Liver (tissue), 9 donors: ENCODE results near the gene GRID1. TPM values are rescaled to one million over a fixed set of nuclear protein-coding genes. Genes with fewer than 3 reads are reported as not detected.
A peak's percentile ranks its signal among the peaks of the same experiment; 100 is the strongest.

ENCODE experiments used
- DNase-seq: peaks from one replicate; pipeline ENCODE4 v3.0.0-alpha.2; 2017; ENCODE audit warnings: low spot score
- H3K27ac ChIP-seq, 2 donors: one replicate each; pipeline ENCODE4 v1.7.0; 2013; ENCODE audit warnings: inconsistent platforms in 2 of 2, low read length in 2 of 2, control low read depth in 1 of 2, low read depth in 1 of 2, mild to moderate bottlenecking in 1 of 2
- H3K27me3 ChIP-seq, 4 donors: one replicate each; pipeline versions ENCODE4 v1.6.1 to v1.7.0; 2013; ENCODE audit warnings: low read length in 3 of 4, inconsistent platforms in 1 of 4, mild to moderate bottlenecking in 1 of 4, moderate library complexity in 1 of 4; ENCODE audit not compliant: control insufficient read depth in 4 of 4, insufficient read depth in 4 of 4
- H3K36me3 ChIP-seq, 4 donors: one replicate each; pipeline versions ENCODE4 v1.6.1 to v1.7.0; 2013; ENCODE audit warnings: low read length in 3 of 4, mild to moderate bottlenecking in 3 of 4, low read depth in 1 of 4, moderate library complexity in 1 of 4; ENCODE audit not compliant: control insufficient read depth in 4 of 4, insufficient read depth in 3 of 4
- H3K4me1 ChIP-seq, 4 donors: one replicate each; pipeline versions ENCODE4 v1.6.1 to v1.7.0; 2013; ENCODE audit warnings: low read length in 3 of 4, mild to moderate bottlenecking in 3 of 4, moderate library complexity in 1 of 4; ENCODE audit not compliant: control insufficient read depth in 4 of 4, insufficient read depth in 4 of 4
- H3K4me3 ChIP-seq, 3 donors: one replicate each; pipeline versions ENCODE4 v1.6.1 to v1.7.0; 2013; ENCODE audit warnings: low read length in 3 of 3, control low read depth in 1 of 3, low read depth in 1 of 3, mild to moderate bottlenecking in 1 of 3
- H3K9ac ChIP-seq, 2 donors: one replicate each; pipeline ENCODE4 v1.7.0; 2013; ENCODE audit warnings: low read length in 2 of 2, mild to moderate bottlenecking in 2 of 2, moderate library complexity in 2 of 2, control low read depth in 1 of 2, low read depth in 1 of 2
- H3K9me3 ChIP-seq, 4 donors: one replicate each; pipeline versions ENCODE4 v1.6.1 to v1.7.0; 2013; ENCODE audit warnings: low read length in 3 of 4; ENCODE audit not compliant: control insufficient read depth in 4 of 4
- ATF3 ChIP-seq: IDR thresholded peaks from 2 replicates; pipeline ENCODE4 v1.6.1; 2016; ENCODE audit warnings: antibody characterized with exemption
- CTCF ChIP-seq: fragments of 150-350 bp; IDR thresholded peaks from 2 replicates; pipeline ENCODE4 v1.5.1; 2017; ENCODE audit warnings: improper control_type of control experiment, low read depth, low read length; ENCODE audit not compliant: missing input control
- EGR1 ChIP-seq, 2 donors: IDR thresholded peaks; 2 replicates each; pipeline ENCODE4 v1.6.1; 2016 to 2018; ENCODE audit warnings: antibody characterized with exemption in 2 of 2, low read depth in 2 of 2
- FOXA1 ChIP-seq: IDR thresholded peaks from 2 replicates; pipeline ENCODE4 v1.6.1; 2016; ENCODE audit warnings: antibody characterized with exemption
- FOXA2 ChIP-seq: IDR thresholded peaks from 2 replicates; pipeline ENCODE4 v1.6.1; 2016; ENCODE audit warnings: antibody characterized with exemption
- HNF4A ChIP-seq, 2 donors: conservative IDR thresholded peaks; 2 replicates each; pipeline ENCODE4 v1.6.1; 2016; ENCODE audit warnings: antibody characterized with exemption in 2 of 2, mild to moderate bottlenecking in 2 of 2
- HNF4G ChIP-seq: IDR thresholded peaks from 2 replicates; pipeline ENCODE4 v1.6.1; 2016; ENCODE audit warnings: antibody characterized with exemption
- JUND ChIP-seq, 2 donors: IDR thresholded peaks; 2 replicates each; pipeline ENCODE4 v1.6.1; 2016; ENCODE audit warnings: antibody characterized with exemption in 2 of 2
- MAX ChIP-seq: IDR thresholded peaks from 2 replicates; pipeline ENCODE4 v1.6.1; 2016; ENCODE audit warnings: antibody characterized with exemption
- NR2F2 ChIP-seq: IDR thresholded peaks from 2 replicates; pipeline ENCODE4 v1.6.1; 2016; ENCODE audit warnings: antibody characterized with exemption
- RAD21 ChIP-seq, 2 donors: IDR thresholded peaks; 2 replicates each; pipeline ENCODE4 v1.6.1; 2016; ENCODE audit warnings: antibody characterized with exemption in 2 of 2, mild to moderate bottlenecking in 2 of 2
- REST ChIP-seq: IDR thresholded peaks from 2 replicates; pipeline ENCODE4 v1.6.1; 2016; ENCODE audit warnings: antibody characterized with exemption, mild to moderate bottlenecking
- RXRA ChIP-seq, 2 donors: IDR thresholded peaks; 2 replicates each; pipeline ENCODE4 v1.6.1; 2017 to 2018; ENCODE audit warnings: antibody characterized with exemption in 2 of 2, mild to moderate bottlenecking in 1 of 2
- SP1 ChIP-seq: IDR thresholded peaks from 2 replicates; pipeline ENCODE4 v1.6.1; 2018; ENCODE audit warnings: antibody characterized with exemption, mild to moderate bottlenecking
- ZBTB33 ChIP-seq: IDR thresholded peaks from 2 replicates; pipeline ENCODE4 v1.6.1; 2016; ENCODE audit warnings: antibody characterized with exemption
- WGBS: extraction: QIAGEN DNeasy Blood & Tissue Kit; methylation state at CpG from one replicate; pipeline ENCODE4 v1.1.7; 2013; 5-methylcytosine and 5-hydroxymethylcytosine counted together
- polyA plus RNA-seq, 2 donors: library from polyadenylated mRNA; stranded (reverse) in 1 of 2; unstranded in 1 of 2; fragments of 200-250 nt in 1 of 2; fragments of >200 nt in 1 of 2; fragmentation: Nextera tagmentation in 1 of 2; extraction: Ambion mirVana in 1 of 2; gene quantifications; one replicate each; pipeline versions ENCODE4 v1.2.1 to v1.2.3, GENCODE V29; 2013 to 2015
- total RNA-seq, 2 donors: library from RNA; depleted of rRNA; stranded (reverse); fragments of >200 nt; gene quantifications; one replicate each; pipeline ENCODE4 v1.2.3, GENCODE V29; 2014
- donor health status: healthy.
- donor health status: healthy.
- donor health status: healthy.
- donor health status: healthy.
- donor health status: healthy.

The GRID1 gene
- total and polyA plus RNA-seq, 4 donors: 0.09 to 0.17 (median 0.14) TPM; not detected in 1

GRCh38 chr10:86269332-86269731 lies 97.3 kb downstream of the GRID1 start (continued):
- TF ChIP-seq REST: no peak
- peak; percentile 98 for TF ChIP-seq NR2F2

- peaks cover 0 to 4% (median 1%) of the 10 kb centered on the region in 4 donors for H3K9me3 ChIP-seq
- 87% methylated on average over 12 of the region's 12 CpGs for WGBS
- no peak overlapping the region for H3K9ac ChIP-seq
- peaks cover 0 to 3% (median 0%) of the 10 kb centered on the region in 4 donors for H3K27me3 ChIP-seq
- TF ChIP-seq RAD21 (IDR thresholded peaks at IDR 0.05) (no peak), JUND (IDR thresholded peaks at IDR 0.05) (no peak), SP1 (no peak), RXRA (IDR thresholded peaks at IDR 0.05) (no peak), CTCF (no peak), HNF4G (no peak)
- no peak overlapping the region for H3K4me3 ChIP-seq
- no peaks in the 10 kb centered on the region for H3K36me3 ChIP-seq
- no peak overlapping the region for H3K27ac ChIP-seq
- H3K4me1 ChIP-seq: peaks cover 0 to 5% (median under 1%) of the 10 kb centered on the region in 4 donors
- no peak for DNase-seq
Observed at GRCh38 chr10:86267286-86268195, 99.1 kb downstream of the GRID1 start.

GRCh38 chr10:86266446-86267242 lies 100.0 kb downstream of the GRID1 start:
- DNase-seq: no peak
- no peak overlapping the region for H3K4me3 ChIP-seq
- TF ChIP-seq HNF4A (conservative IDR thresholded peaks at IDR 0.05) (no peak), EGR1 (IDR thresholded peaks at IDR 0.05; ENCODE audit: low read depth in 2 of 2) (no peak), FOXA1 (no peak), MAX (no peak), RAD21 (IDR thresholded peaks at IDR 0.05) (no peak), FOXA2 (no peak), HNF4G (no peak), ATF3 (no peak), ZBTB33 (no peak)
- H3K9me3 ChIP-seq: peaks cover 0 to 4% (median 1%) of the 10 kb centered on the region in 4 donors
- peaks cover 0 to 3% (median 0%) of the 10 kb centered on the region in 4 donors for H3K27me3 ChIP-seq
- H3K9ac ChIP-seq: no peak overlapping the region
- WGBS: 94% methylated on average over 7 of the region's 7 CpGs
- peaks cover 0 to 11% (median under 1%) of the 10 kb centered on the region in 4 donors for H3K4me1 ChIP-seq
- H3K27ac ChIP-seq: no peak overlapping the region
- H3K36me3 ChIP-seq: no peaks in the 10 kb centered on the region
